HepG2 (cell line): ENCODE data around the gene NUDT3. TPM values are rescaled to one million over a fixed set of nuclear protein-coding genes. Genes with fewer than 3 reads are reported as not detected.
A peak's percentile ranks its signal among the peaks of the same experiment; 100 is the strongest.

Source experiments
- CCAR2 ChIP-seq: fragments of 200-400 bp; formaldehyde crosslinking; optimal IDR thresholded peaks from 2 replicates; pipeline ENCODE3; 2018; ENCODE audit warnings: low read depth, mild to moderate bottlenecking, low read length, moderate library complexity
- CSRNP1 ChIP-seq: sonication (generic); formaldehyde crosslinking; IDR thresholded peaks from 2 replicates; pipeline ENCODE4 v1.8.1; 2023; ENCODE audit warnings: mild to moderate bottlenecking, missing genetic modification reagents
- DPF2 ChIP-seq: sonication (generic); formaldehyde crosslinking; IDR thresholded peaks from 2 replicates; pipeline ENCODE4 v1.4.0; 2020; ENCODE audit warnings: mild to moderate bottlenecking, low read depth, missing genetic modification reagents, borderline replicate concordance
- ELF3 ChIP-seq: IDR thresholded peaks from 2 replicates; pipeline ENCODE4 v1.6.1; 2016; ENCODE audit warnings: missing genetic modification reagents, missing compliant biosample characterization
- HNF4A ChIP-seq: sonication (generic); formaldehyde crosslinking; IDR thresholded peaks from 2 replicates; pipeline ENCODE4 v1.4.0; 2020; ENCODE audit warnings: missing genetic modification reagents
- HNRNPUL1 ChIP-seq: fragments of 200-400 bp; formaldehyde crosslinking; IDR thresholded peaks from 2 replicates; pipeline ENCODE4 v1.6.1; 2017; ENCODE audit warnings: low read depth, mild to moderate bottlenecking, low read length, moderate library complexity
- NFYB ChIP-seq: sonication (generic); formaldehyde crosslinking; IDR thresholded peaks from 2 replicates; pipeline ENCODE4 v1.4.0; 2020; ENCODE audit warnings: missing genetic modification reagents
- PTBP1 ChIP-seq: fragments of 200-400 bp; formaldehyde crosslinking; IDR thresholded peaks from 2 replicates; pipeline ENCODE4 v1.6.1; 2018; ENCODE audit warnings: low read length, low read depth; ENCODE audit not compliant: poor library complexity, severe bottlenecking
- RARA ChIP-seq: IDR thresholded peaks from 2 replicates; pipeline ENCODE4 v1.6.1; 2016; ENCODE audit warnings: missing genetic modification reagents, missing compliant biosample characterization
- TBP ChIP-seq: sonication (generic); formaldehyde crosslinking; IDR thresholded peaks from 2 replicates; pipeline ENCODE4 v1.5.0; 2020; ENCODE audit warnings: missing genetic modification reagents
- TCF12 ChIP-seq, 2 experiments: fragments of 450-650 bp in 1 of 2; sonication (generic) in 1 of 2; formaldehyde crosslinking in 1 of 2; IDR thresholded peaks; 2 replicates each; pipeline versions ENCODE4 v1.6.1 to v1.8.0; 2017 to 2022; ENCODE audit warnings: antibody characterized with exemption in 1 of 2, mild to moderate bottlenecking in 1 of 2, missing genetic modification reagents in 1 of 2, moderate library complexity in 1 of 2
- ZBTB7B ChIP-seq: sonication (generic); formaldehyde crosslinking; IDR thresholded peaks from 2 replicates; pipeline ENCODE4 v1.4.0; 2020; ENCODE audit warnings: missing genetic modification reagents
- ZNF138 ChIP-seq: sonication (generic); formaldehyde crosslinking; IDR thresholded peaks from 2 replicates; pipeline ENCODE4 v1.5.0; 2020; ENCODE audit warnings: mild to moderate bottlenecking, low read depth, missing genetic modification reagents
- ZNF333 ChIP-seq: sonication (generic); formaldehyde crosslinking; IDR thresholded peaks from 2 replicates; pipeline ENCODE4 v1.4.0; 2020; ENCODE audit warnings: mild to moderate bottlenecking, missing genetic modification reagents, borderline replicate concordance
- ZNF460 ChIP-seq: sonication (generic); formaldehyde crosslinking; IDR thresholded peaks from 2 replicates; pipeline ENCODE4 v1.5.1; 2020; ENCODE audit warnings: missing genetic modification reagents, mild to moderate bottlenecking, borderline replicate concordance
- ZNF484 ChIP-seq: sonication (generic); formaldehyde crosslinking; IDR thresholded peaks from 2 replicates; pipeline ENCODE4 v1.5.1; 2020; ENCODE audit warnings: mild to moderate bottlenecking, low read depth, missing genetic modification reagents, borderline replicate concordance
- ZNF558 ChIP-seq: sonication (generic); formaldehyde crosslinking; IDR thresholded peaks from 2 replicates; pipeline ENCODE4 v1.9.0; 2022; ENCODE audit warnings: mild to moderate bottlenecking, missing genetic modification reagents, borderline replicate concordance
- polyA plus RNA-seq, 8 experiments: library from polyadenylated mRNA; depleted of rRNA in 3 of 8; stranded (reverse) in 7 of 8; unstranded in 1 of 8; fragments of >200 nt; fragmentation: Illumina TruSeq in 4 of 8; extraction: Trizol in 4 of 8; gene quantifications; 2 replicates each; pipeline versions ENCODE4 v1.2.1 to v1.2.3, GENCODE V29; 2011 to 2016; ENCODE audit warnings: low read depth in 4 of 8, missing spikeins in 1 of 8, mixed read lengths in 1 of 8; ENCODE audit not compliant: insufficient read depth in 1 of 8
- total RNA-seq, 5 experiments: library from RNA; depleted of rRNA; stranded (reverse); fragments of >200 nt; fragmentation: Illumina TruSeq; extraction: Trizol; gene quantifications; 2 replicates each; pipeline ENCODE4 v1.2.3, GENCODE V29; 2016; ENCODE audit warnings: low read depth in 1 of 5
- TF ChIP-seq, protein P1 (sequence below): IDR thresholded peaks from 2 replicates; pipeline ENCODE4 v1.6.1; 2016
- TF ChIP-seq, protein P2 (sequence below): sonication (generic); formaldehyde crosslinking; IDR thresholded peaks from 2 replicates; pipeline ENCODE4 v1.4.0; 2020; ENCODE audit warnings: missing genetic modification reagents, borderline replicate concordance
- TF ChIP-seq, protein P3 (sequence below): sonication (generic); formaldehyde crosslinking; IDR thresholded peaks from 2 replicates; pipeline ENCODE4 v1.4.0; 2020; ENCODE audit warnings: missing genetic modification reagents; ENCODE audit errors: not compliant biosample characterization

NUDT3 gene
- total and polyA plus RNA-seq, 2 of the 13 experiments (the other 11 are each of a cell fraction or from before 2014, with no cell fraction given) = 20.2 to 20.6 TPM

DNA sequence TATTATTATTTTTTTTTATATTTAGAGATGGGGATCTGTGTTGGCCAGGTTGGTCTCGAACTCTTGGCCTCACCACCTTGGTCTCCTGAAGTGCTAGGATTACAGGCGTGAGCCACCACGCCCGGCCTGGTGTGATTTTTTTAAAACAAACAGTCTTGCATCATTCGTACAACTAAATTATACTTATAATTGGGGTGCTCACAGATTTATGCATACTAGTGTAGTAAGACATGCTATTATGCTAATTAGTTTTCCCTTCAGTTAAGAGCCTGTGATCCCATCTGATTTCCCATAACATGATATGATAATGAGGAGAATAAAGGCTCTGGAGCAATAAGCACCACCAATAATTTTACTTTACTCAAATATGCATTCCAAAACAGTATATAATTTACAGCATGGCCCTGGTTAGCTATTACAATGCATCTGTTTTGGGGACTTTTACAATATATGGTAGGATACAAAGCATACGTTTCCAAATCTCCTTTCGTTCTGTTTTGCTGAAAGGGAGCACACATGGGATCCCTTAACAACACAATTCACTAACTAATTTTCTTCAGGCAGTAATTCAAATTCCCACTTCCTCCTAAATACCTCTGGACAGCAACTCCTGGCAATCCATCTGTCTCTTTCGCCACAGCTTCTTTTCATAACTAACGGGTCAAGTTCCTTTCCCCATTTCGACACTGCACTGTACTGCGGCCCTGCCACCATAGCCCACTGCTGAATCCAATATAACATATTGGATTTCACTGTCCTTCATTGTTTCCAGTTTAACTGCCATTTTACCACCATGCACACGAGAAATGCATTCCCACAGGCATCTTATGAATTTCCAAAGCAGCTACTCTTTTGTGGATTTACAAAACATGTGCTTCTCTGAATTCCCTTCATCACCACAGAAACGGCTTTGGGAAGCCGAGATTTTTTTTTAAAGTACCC is 1.7 kb downstream of the NUDT3 start (continued):
- TF ChIP-seq, protein P1, sequence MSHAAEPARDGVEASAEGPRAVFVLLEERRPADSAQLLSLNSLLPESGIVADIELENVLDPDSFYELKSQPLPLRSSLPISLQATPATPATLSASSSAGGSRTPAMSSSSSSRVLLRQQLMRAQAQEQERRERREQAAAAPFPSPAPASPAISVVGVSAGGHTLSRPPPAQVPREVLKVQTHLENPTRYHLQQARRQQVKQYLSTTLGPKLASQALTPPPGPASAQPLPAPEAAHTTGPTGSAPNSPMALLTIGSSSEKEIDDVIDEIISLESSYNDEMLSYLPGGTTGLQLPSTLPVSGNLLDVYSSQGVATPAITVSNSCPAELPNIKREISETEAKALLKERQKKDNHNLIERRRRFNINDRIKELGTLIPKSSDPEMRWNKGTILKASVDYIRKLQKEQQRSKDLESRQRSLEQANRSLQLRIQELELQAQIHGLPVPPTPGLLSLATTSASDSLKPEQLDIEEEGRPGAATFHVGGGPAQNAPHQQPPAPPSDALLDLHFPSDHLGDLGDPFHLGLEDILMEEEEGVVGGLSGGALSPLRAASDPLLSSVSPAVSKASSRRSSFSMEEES (CRISPR knock-in tag) = no peak
- TF ChIP-seq ZNF460 (CRISPR knock-in tag) = no peak
- no peak for TF ChIP-seq CSRNP1
- TF ChIP-seq DPF2 = no peak
- TF ChIP-seq ZNF484 (CRISPR knock-in tag) = no peak
- no peak for TF ChIP-seq PTBP1
- no peak for TF ChIP-seq HNRNPUL1
- TF ChIP-seq, protein P2, sequence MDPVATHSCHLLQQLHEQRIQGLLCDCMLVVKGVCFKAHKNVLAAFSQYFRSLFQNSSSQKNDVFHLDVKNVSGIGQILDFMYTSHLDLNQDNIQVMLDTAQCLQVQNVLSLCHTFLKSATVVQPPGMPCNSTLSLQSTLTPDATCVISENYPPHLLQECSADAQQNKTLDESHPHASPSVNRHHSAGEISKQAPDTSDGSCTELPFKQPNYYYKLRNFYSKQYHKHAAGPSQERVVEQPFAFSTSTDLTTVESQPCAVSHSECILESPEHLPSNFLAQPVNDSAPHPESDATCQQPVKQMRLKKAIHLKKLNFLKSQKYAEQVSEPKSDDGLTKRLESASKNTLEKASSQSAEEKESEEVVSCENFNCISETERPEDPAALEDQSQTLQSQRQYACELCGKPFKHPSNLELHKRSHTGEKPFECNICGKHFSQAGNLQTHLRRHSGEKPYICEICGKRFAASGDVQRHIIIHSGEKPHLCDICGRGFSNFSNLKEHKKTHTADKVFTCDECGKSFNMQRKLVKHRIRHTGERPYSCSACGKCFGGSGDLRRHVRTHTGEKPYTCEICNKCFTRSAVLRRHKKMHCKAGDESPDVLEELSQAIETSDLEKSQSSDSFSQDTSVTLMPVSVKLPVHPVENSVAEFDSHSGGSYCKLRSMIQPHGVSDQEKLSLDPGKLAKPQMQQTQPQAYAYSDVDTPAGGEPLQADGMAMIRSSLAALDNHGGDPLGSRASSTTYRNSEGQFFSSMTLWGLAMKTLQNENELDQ (CRISPR knock-in tag) = no peak
- TF ChIP-seq ZNF333 = no peak
- no peak for TF ChIP-seq TCF12 (IDR thresholded peaks at IDR 0.05)
- no peak for TF ChIP-seq TCF12 (CRISPR knock-in tag; IDR thresholded peaks at IDR 0.05)
- TF ChIP-seq ZBTB7B (CRISPR knock-in tag) = no peak
- TF ChIP-seq TBP (CRISPR knock-in tag) = no peak
- TF ChIP-seq ELF3 (CRISPR knock-in tag) = peak; percentile 88
- TF ChIP-seq, protein P3, sequence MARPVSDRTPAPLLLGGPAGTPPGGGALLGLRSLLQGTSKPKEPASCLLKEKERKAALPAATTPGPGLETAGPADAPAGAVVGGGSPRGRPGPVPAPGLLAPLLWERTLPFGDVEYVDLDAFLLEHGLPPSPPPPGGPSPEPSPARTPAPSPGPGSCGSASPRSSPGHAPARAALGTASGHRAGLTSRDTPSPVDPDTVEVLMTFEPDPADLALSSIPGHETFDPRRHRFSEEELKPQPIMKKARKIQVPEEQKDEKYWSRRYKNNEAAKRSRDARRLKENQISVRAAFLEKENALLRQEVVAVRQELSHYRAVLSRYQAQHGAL (CRISPR knock-in tag) = no peak
- peak; percentile 50 for TF ChIP-seq RARA (CRISPR knock-in tag)
- peak; percentile 73 for TF ChIP-seq HNF4A
- TF ChIP-seq NFYB (CRISPR knock-in tag) = no peak
- TF ChIP-seq ZNF138 (CRISPR knock-in tag) = no peak
- no peak for TF ChIP-seq ZNF558 (CRISPR knock-in tag)
- no peak for TF ChIP-seq CCAR2
